ENCODE data around the gene FCRL2. TPM values are rescaled to one million over a fixed set of nuclear protein-coding genes. Genes with fewer than 3 reads are reported as not detected.

The FCRL2 gene
- total RNA-seq, 1 donor from 2014 or later: not detected

DNA sequence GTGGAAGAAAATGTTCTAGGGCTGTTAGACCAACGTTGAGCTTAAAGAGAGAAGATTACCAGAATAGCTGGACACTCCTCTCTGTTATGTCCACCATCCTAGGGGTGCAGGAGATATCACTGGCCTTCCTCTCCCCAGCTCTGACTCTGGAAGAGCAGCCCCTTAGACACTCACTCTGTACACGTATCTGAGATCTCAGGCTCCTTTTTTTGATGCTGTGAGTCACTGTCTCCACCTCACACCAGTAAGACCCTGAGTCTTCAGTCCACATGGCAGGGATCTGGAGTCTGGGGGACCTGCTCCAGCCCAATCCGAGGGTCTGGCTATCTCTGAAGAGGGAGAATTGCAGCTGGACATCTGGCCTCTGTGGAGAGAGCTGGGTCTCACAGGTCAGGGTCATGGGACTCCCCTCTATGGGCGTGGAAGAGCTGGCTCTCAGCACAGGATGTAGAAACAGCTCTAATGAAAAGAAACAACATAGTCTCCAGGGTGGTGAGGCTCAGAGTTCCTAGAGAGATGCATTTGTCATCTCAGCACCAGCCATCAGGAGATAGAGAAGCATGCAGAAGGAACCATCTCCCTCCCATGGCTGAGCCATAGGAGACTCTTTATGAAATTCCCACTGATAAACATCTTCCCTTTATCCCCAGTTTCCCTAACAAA lies 79.8 kb downstream of the FCRL2 start:
- intact Hi-C loops (cut with DNase I): no loop called here
- no peak for DNase-seq (ENCODE audit: low spot score)

Other genes starting within 250 kb of the FCRL2 start
- 0.30 TPM for gene FCRL5, start 224.6 kb downstream of the FCRL2 start, total RNA-seq
- not detected for gene FCRL4, start 179.0 kb downstream of the FCRL2 start, total RNA-seq
- gene FCRL3, start 76.4 kb downstream of the FCRL2 start, total RNA-seq: 0.22 TPM
- gene FCRL1, start 43.0 kb upstream of the FCRL2 start, total RNA-seq: not detected
- gene CD5L, start 64.7 kb upstream of the FCRL2 start, total RNA-seq: not detected
- gene KIRREL1, start 216.5 kb upstream of the FCRL2 start, total RNA-seq: 10.9 TPM

Measured in cardiac septum (tissue), 1 donor.